Measurements from ENCODE around the gene ZNF292.
"Not testable (repeated sequence)": the region's sequence is repeated elsewhere in the genome, so short reads cannot be mapped to it uniquely, and the experiment has no call there.

Gene ZNF292

DNA sequence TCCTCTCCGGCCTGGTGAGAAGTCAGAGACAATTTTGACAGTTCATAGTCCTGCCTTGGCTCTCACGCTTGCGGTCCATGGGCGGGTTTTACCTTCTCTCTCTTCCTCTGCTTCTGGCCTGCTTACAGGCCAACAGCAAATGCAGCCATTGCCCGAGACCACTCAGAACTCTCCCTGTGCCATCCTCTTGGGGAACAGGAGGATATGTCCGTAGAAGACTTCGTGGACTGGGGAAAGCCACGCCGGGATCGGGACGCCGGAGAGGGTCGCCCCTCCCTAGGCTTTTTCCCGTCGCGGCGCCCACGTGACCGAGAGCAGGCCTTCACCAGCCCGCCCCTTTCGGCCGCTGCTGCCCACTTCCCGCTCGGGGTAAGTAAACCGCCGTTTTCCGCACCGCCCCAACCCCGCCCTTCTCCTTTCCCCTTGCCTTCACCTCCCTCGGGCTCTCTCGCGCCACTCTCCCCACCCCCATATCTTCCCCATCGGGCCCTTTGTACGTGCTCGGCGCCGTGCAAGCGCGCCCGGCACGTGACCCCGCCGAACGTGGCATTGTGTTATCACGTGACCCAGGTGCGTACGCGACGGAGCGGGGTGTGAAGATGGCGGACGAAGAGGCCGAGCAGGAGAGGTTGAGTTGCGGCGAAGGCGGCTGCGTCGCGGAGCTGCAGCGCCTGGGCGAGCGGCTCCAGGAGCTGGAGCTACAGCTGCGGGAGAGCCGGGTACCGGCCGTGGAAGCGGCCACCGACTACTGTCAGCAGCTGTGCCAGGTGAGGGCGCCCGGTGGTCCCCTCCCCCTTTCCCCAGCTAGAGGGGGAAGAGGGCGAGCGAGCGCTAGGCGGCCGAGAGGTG, at the start of gene ZNF292:
Gene ZNF292 (plus strand): TSS at position 573 of the 849 bp plus-strand sequence. CDS start 27 bp downstream, at position 600.
- peak; percentile 99 for DNase-seq

DNA sequence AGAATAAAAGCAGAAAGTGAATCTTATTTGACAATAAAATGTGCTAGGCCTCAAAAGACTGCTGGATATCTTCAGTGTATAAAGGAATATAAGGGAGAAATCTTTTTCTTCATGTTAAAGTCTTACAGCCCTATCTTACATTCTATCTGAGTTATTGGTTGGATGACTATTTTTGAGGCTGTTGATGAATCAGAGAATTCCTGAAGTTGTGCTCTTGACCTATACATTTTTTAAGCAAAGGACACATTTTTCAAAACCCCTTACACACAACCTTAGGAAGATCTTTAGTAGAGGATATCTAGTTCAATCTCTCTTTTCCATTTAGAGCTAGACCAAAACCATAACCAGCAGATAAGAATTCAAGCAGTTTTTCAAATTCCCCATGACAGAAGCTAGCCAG, 49.5 kb upstream of the ZNF292 start:
- no peak for DNase-seq

DNA sequence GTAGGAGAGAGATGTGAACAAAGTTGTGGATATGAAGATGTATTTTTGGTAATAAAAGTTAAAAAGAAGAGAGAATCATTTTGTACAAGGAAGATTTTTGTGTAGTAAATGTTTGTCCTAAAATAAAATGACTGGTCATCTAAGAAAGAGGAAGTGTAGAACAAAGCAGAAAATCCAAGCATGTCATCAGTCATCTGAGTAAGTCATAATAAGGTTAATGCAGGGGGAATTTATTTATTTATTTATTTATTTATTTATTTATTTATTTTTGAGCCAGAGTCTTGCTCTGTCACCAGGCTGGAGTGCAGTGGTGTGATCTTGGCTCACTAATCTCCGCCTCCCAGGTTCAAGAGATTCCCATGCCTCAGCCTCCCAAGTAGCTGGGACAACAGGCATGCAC, 44.7 kb upstream of the ZNF292 start:
- no peak for DNase-seq

DNA sequence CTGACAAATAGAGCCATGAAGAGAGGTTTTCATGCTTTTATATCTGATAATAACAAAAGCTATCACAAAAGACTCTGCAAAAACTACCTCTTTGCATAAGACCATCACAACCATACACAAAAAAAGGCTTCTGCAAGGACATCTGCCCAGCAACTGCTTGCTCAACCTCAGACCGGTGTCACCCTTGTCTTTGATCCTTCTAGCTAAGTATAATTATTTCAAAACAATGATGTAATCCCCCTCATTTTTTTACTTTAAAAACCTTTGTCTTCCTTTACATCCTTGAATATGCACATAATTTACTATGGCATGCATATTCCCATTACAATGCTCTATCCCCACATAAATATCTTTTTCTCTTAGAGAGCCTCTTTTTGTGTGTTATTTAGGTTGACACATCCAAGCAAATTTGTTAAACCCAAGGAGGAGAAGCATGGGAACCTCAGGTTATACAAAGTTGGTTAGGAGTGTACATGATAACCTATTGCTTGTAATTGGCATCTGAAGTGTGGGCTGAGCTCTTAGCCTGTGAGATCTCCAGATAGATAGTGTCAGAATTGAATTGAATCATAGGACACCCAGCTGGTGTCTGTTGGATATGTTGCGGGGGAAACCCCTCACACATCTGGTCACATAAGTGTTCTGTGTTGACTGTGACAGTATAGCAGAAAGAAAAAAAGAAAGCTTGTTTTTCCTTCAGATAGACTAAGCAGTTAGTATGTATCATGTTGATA, 39.8 kb upstream of the ZNF292 start:
- DNase-seq = no peak

DNA sequence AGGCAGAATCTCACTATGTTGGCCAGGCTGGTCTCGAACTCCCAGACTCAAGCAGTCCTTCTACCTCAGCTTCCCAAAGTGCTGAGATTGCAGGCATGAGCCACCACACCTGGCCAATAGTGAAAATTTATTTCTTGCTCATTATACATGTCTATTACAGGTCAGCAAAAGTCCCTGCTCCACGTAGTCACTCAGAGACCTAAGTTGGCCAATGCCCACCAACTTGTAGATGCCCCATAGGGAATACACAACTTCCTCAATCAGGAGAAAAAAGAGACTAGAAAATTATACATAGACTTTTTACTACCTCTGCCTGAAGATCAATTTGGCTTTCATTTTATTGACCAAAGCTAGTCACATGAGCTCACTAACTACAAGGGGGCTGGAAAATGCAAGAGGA, 38.4 kb upstream of the ZNF292 start:
- DNase-seq = no peak

DNA sequence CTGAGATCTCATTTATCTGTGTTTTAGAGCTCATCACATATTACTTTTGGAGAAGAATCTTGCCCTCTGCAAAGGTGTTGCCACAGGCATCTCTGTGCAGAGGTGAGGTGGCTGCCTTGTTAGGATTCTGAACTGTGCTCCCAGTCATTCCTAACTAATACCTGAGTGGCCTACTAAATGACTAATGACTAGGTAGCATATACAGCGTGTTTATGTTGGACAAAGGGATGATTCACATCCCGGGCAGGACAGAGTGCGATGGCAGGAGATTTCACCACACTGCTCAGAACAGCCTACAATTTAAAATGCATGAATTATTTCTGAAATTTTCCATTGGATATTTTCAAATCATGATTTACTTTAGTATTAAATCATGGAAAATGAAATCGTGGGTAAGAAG, 37.3 kb upstream of the ZNF292 start:
- DNase-seq = no peak

DNA sequence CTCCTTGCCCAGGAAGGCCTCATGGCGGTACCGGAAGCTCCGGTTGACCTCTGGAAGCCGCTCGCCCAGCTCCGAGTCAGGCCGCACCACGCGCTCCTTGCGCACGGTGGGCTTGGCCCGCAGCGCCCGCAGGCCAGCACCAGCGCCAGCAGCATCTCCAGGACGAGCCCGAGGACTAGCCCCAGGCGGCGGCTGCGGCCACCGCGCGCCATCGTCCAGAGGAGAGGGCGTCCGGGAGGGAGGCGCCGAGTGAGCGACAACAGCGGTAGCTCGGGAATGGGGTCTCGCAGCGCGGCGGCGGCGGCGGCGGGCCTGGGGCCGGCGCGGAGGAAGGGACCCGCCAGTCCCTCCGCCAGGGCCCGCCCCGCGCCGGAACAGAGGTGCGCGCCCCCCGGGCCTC, 32.9 kb upstream of the ZNF292 start:
- DNase-seq = no peak

DNA sequence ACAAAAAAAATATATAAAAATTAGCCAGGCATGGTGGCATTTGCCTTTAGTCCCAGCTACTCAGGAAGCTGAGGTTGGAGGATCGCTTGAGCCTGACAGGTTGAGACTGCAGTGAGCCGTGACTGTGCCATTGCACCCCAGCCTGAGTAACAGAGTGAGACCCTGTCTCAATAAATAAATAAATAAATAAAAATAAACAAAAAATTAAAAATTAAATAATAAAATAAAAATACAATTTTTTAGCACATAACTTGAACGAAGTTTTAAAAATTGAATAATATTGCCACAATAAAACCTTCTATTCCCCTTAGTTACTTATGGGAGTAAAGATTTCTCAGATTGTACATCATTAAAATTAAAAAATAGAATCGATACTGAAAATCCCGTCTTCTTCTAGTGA, 31.3 kb upstream of the ZNF292 start:
- DNase-seq = no peak

DNA sequence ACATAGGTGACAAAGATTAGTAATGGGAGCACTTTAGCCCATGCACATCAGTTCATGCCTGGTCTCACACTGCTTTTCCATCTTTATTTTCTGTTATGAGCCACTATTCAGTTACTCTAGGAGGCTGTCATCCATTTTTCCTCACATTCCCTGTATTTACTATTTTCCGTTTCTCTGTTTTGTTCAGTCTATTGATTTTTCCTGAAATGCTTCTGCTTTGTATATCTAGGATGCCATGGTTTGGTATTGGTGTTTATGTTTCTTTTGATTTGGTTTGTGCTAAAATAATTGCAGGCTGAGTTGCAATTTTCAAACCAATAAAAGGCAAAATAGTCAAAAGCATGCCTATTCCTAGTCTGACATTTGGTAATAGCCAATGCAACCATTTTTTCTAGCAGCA, 28.9 kb upstream of the ZNF292 start:
- no peak for DNase-seq

DNA sequence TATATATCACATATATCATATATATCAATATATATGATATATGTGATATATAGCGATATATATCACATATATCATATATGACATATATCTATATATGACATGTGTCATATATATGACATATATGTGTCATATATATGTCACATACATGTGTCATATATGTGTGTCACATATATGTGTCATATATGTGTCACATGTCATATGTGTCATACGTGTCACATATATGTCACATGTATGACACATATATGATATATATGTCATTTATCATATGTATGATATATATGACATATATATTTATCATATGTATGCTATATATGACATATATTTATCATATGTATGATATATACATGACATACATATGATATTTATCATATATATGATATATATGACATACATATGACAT, 27.6 kb upstream of the ZNF292 start:
- no peak for DNase-seq

DNA sequence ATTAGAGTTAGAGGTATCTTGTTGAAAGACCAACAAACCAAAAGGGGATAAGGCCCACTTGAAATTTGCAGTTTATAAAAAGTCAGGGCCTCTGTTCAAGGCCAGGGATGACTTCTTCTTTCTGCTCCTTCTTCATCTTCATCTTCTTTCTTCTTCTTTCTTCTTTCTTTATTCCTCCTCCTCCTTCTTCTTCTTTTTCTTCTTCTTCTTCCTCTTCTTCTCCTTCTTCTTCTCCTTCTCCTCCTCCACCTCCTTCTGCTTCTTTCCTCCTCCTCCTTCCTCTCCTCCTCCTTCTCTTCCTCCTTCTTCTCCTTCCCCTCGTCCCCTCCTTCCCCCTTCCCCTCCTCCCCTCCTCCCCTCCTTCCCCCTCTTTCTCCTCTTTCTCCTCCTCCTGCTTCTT, 18.4 kb upstream of the ZNF292 start:
- no peak for DNase-seq

DNA sequence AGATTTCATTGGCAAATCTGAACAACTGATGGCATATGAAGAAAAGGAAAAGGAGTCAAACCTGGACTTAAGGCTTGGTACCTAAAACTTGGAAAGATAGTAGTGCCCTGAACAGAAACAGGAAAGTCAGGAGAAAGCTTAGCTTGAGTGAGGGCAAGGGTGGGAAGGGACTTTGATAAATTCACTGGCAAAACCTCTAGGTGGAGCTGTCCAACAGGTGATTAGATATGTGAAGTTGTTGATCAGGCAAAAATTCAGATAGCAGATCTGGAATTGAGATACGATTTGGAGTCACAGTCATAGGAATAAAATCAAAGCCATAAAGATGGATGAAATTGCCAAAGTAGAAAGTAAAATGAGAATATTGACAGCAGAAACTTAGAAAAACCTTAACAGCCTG, 16.1 kb upstream of the ZNF292 start:
- peak; percentile 41 for DNase-seq

DNA sequence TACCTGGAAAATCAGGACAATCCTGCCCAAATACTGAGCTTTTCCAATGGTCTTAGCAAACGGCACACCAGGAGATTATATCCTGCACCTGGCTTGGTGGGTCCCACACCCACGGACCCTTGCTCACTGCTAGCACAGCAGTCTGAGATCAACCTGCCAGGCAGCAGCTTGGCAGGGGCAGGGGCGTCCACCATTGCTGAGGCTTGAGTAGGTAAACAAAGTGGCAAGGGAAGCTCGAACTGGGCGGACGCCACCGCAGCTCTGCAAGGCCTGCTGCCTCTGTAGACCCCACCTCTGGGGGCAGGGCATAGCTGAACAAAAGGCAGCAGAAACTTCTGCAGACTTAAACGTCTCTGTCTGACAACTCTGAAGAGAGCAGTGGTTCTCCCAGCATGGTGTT, 15.4 kb upstream of the ZNF292 start:
- DNase-seq = not testable (repeated sequence)

DNA sequence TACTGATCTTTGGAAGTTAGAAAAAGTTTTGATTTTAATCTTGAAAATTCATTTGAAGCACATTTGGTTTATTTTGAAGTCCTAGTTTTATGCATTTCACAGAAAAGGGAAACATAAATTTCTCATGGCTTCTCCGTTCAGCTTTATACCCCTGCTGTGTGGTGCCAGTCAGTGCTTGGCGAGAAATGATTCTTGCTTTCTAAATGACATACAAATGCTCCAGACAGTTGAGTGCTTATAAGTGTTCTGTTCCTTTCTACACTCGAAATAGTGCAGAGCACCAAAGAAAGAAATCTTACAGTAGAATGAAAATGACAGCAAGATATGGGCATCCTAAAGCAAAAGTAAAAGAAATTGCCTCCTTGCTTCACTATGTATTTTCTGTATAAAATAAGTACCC, 9.0 kb upstream of the ZNF292 start:
- no peak for DNase-seq

DNA sequence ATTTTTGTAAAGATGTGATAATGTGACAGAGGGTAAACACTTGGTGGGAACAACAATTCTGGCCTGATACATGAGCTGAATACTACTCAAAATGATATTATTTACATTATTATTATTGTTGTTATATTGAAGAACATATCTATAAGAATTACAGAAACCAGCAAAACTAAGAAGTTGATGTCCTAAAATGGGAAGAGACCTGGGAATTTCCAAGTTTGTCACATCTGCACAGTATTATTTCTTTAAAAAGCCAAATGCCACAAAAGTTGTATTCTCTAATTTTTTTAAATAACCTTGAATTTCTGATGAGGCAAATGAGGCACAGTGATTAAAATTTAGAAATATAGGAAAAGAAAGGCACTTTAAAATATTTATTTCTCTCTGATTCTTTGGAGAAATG, 5.0 kb upstream of the ZNF292 start:
- no peak for DNase-seq

DNA sequence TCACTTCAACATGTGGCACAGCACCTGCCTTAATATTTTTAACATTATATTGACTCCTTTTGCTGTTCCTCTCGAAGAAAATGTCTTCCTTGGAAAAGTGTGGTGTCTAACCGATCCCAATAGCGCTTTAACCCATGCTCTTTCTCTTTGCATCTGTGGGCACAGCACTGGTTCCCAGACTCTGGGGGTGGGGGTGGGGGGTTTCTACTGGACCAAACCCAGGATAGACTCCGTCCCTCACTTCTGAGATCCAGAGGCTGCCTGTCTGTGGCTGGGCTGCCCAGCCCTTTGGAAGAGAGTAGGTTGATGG, 3.9 kb upstream of the ZNF292 start:
- DNase-seq = no peak

DNA sequence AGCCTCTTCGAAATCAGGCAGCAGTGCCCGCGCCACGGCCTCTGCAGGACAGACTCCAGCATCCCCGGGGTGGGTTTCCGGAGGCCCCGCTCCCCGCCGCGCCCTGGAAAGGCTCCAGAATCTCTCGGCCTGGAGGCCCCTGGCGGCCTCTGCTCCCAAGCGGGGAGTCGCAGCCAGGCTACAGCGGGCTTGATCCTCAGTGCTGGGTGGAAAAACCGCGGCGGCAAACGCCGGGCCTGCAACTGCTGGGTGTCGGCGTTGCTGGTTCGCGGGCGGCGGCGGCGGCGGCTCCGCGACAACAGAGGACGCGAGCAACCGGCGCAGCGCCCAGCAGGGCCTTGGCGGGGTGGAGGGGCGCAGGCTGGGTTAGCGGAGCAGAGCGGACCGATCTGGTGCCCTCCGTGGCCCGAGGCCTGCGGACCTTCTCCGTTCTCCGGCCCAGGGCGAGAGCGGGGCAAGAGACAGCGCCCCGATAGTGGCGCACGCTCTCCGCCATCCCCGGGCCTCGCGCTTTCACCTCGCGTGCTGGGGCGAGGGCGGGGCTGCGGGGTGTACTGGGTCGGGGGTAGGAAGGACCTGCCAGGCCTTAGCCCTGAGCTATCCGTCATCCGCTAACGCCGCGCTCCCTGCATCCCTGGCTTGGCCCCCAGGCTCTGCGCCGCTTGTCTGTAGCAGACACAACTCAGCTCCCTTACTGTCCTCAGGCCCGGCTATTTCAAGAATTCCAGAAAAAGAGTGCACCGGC, 3.4 kb upstream of the ZNF292 start:
- DNase-seq = peak; percentile 86

DNA sequence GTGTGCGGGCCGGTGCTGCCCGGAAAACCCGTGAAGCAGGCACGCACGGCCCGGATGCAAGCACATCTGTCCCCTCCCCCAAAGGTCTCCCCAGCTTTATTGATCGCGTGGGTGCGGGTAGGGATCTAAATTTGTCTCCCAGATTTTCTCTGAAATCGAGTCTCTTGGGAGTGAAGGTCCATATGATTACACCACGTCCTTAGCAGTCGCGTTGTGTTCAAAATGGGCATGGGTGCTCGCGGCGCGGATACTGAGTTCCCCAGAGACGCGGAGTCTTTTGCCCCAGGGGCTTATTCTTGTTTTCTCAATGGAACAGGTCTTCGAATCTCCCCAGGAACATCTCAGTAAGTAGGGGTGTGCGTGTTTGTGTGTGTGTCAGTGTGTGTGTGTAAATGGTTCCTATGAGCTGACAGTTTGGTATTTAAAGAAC, 2.8 kb upstream of the ZNF292 start:
- DNase-seq = no peak

DNA sequence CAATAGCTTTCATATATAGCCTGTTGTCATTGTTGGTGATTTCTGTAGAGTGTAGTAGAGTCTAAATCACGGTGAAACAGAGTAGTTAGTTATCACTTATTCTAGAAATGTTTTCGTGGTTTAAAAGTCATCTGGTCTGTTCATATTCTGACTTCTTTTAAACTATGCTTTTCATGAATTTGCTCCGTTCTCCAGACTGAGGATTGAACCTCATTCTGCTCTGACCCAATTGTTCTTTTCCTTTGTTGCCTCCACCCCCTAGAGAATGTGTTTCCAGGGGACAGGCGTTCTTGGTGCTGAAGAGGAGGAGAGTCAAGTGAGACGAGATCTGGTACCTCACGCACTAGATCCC, 748 bp upstream of the ZNF292 start:
- no peak for DNase-seq

DNA sequence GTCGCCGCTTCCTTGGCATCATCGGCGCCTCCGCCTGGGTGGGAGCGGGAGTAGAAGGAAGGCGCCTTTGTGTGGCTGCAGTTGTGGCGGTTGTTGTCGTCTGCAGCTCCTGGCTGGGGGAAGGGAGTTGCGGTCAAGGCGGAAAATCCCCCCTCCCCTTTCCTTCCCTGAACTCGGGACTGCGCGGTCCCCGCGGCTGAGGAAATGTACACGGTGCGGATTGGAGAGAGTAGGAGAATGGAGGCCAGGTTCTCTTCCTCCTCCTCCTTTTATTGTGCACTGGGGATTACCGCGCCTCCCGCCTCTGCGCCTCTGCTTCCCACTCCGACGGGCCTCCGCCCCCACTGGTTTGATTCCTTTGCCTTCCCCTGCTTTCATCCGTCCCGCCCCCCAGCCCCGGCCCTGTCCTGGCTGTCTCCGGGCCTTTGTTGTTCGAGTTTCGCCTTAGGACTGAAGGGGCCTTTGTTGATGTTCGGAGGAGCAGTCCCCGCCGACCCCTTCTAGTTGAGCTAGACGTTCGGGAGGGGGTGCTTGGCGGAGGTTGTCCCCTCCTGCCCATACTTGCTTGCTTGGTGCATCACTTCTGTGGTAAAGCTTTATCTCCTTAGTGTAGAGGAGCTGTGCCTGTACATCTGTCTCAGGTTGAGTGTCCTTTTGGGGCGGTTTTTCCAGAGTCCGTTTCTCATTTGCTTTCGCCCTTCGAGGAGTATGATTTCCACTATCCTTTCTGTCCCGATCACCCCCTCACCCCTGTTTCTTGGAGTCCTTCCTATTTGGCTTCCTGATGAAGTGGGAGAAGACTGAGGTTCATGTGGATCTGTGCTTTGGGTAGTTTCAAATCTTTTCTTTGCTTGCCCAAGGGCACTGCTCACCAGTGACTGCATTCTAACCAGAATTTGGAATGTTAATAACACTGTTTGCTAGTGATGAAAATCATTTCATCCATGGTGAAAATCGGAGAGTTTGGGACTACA, 764 bp downstream of the ZNF292 start:
- DNase-seq = peak; percentile 72

DNA sequence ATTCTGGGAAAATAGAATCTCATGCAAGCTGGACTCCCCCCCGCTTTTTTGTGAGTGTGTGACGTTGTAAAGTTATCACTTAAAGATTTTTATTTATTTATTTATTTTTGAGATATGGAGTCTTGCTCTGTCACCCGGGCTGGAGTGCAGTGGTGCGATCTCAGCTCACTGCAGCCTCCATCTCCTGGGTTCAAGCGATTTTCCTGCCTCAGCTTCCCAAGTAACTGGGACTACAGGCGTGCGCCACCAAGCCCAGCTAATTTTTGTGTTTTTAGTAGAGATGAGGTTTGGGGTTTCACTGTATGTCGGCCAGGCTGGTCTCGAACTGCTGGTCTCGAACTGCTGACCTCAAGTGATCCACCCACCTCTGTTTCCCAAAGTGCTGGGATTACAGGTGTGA, 2.2 kb downstream of the ZNF292 start:
- not testable (repeated sequence) for DNase-seq

DNA sequence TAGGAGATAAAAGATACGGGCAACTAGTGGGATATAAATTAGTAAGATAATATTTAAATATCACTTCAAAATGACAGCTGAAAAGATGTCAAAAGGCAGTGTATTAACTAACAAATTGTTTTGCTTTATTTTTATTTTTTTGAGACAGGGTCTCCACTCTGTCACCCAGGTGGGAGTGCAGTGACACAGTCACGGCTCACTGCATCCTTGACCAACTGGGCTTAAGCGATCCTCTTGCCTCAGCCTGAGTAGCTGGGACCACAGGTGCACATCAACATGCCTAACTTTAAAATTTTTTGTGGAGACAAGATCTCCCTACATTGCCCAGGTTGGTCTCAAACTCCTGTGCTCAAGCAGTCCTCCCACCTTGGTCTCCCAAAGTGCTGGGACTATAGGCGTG, 5.9 kb downstream of the ZNF292 start:
- DNase-seq = no peak

DNA sequence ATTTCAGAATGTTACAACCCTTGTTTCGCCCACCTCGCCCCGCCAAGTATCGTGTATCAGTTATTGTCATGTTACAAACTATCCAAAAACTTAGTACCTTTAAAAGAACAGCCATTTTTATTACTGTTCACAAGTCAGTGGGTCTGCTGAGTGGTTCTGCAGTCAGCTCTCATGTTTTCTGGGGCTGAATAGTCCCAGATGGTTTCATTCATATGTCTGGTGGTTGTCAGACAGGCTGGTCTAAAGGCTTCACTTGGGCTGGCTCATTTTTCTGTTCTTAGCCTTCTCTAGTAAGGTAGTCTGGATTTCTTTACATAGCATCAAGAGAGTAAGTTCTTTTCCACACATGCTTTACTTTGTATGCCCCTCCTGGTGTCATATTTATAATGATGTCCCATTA, 8.6 kb downstream of the ZNF292 start:
- no peak for DNase-seq
